Activated T-helper 9 cell treated with anti-CD3 and anti-CD28 coated beads, Interleukin-2, amount 50 U/mL, for 16 hours (primary cell): ENCODE measurements around the gene NCKIPSD.

ENCODE experiments used
- DNase-seq: peaks from one replicate; pipeline ENCODE4 v3.0.0-alpha.2; 2020; ENCODE audit warnings: low read depth

NCKIPSD gene

GRCh38 chr3:48678566-48679380, 6.9 kb downstream of the NCKIPSD start:
- no peak for DNase-seq

GRCh38 chr3:48678056-48678455, 7.7 kb downstream of the NCKIPSD start:
- no peak for DNase-seq

- DNase-seq, result no peak
Measured at GRCh38 chr3:48674505-48674904, 11.2 kb downstream of the NCKIPSD start.

- DNase-seq, result no peak
Measured at GRCh38 chr3:48672522-48672921, 13.2 kb downstream of the NCKIPSD start.

GRCh38 chr3:48664929-48665328, 20.8 kb downstream of the NCKIPSD start:
- no peak for DNase-seq

- no peak for DNase-seq
Measured at GRCh38 chr3:48664313-48664644, 21.4 kb downstream of the NCKIPSD start.

- peak; percentile 75 for DNase-seq
Measured at GRCh38 chr3:48663489-48664312, 22.0 kb downstream of the NCKIPSD start.

GRCh38 chr3:48662753-48663488, 22.8 kb downstream of the NCKIPSD start, which contains the start of gene CELSR3:
TSS of gene CELSR3 (minus strand) at chr3:48662886. CDS start at chr3:48662634, 252 bp downstream.
- peak; percentile 44 for DNase-seq

- DNase-seq, result no peak
Measured at GRCh38 chr3:48662145-48662752, 23.5 kb downstream of the NCKIPSD start.

GRCh38 chr3:48661501-48662144, 24.1 kb downstream of the NCKIPSD start:
- DNase-seq, result peak; percentile 61

GRCh38 chr3:48660800-48661400, 24.8 kb downstream of the NCKIPSD start:
- DNase-seq, result no peak

GRCh38 chr3:48656841-48657281, 28.9 kb downstream of the NCKIPSD start:
- DNase-seq, result no peak

- peak; percentile 77 for DNase-seq
Measured at GRCh38 chr3:48656061-48656840, 29.5 kb downstream of the NCKIPSD start.

- DNase-seq, result peak; percentile 36
Measured at GRCh38 chr3:48655606-48656005, 30.1 kb downstream of the NCKIPSD start.

- no peak for DNase-seq
Measured at GRCh38 chr3:48655063-48655462, 30.7 kb downstream of the NCKIPSD start.

- no peak for DNase-seq
Measured at GRCh38 chr3:48652923-48653715, 32.6 kb downstream of the NCKIPSD start.

- DNase-seq, result no peak
Measured at GRCh38 chr3:48651771-48652170, 33.9 kb downstream of the NCKIPSD start.

GRCh38 chr3:48650723-48651122, 35.0 kb downstream of the NCKIPSD start:
- DNase-seq, result no peak

GRCh38 chr3:48648188-48648850, 37.4 kb downstream of the NCKIPSD start:
- DNase-seq, result no peak
